Dermis microvascular lymphatic vessel endothelial cell (primary cell): ENCODE measurements around the gene LRRC37A2. TPM values are rescaled to one million over a fixed set of nuclear protein-coding genes. Genes with fewer than 3 reads are reported as not detected.
"Not testable (repeated sequence)": the region's sequence is repeated elsewhere in the genome, so short reads cannot be mapped to it uniquely, and the experiment has no call there.

Experiments used
- DNase-seq, 2 donors: peaks; one replicate each; pipeline versions ENCODE4 v3.0.0 to v3.0.0-alpha.2; 2010; ENCODE audit warnings: low read depth in 2 of 2
- total RNA-seq: library from RNA; depleted of rRNA; stranded (reverse); fragments of >200 nt; gene quantifications from 2 replicates; pipeline ENCODE4 v1.2.1, GENCODE V29; 2014

LRRC37A2 gene
- total RNA-seq, 1 donor from 2014 or later = 2.1 TPM

- not testable (repeated sequence) for DNase-seq
Measured at GRCh38 chr17:46591332-46591731, 79.1 kb downstream of the LRRC37A2 start.

GRCh38 chr17:46598344-46598931 is 86.2 kb downstream of the LRRC37A2 start:
- not testable (repeated sequence) for DNase-seq

- DNase-seq = not testable (repeated sequence)
Measured at GRCh38 chr17:46600767-46601166, 88.5 kb downstream of the LRRC37A2 start.

- not testable (repeated sequence) for DNase-seq
Measured at GRCh38 chr17:46603125-46603524, 90.9 kb downstream of the LRRC37A2 start.

Other genes with a start within 250 kb of the LRRC37A2 start
- 0.51 and 1.7 TPM in 2 replicates for gene LRRC37A, start 217.3 kb upstream of the LRRC37A2 start, total RNA-seq
- 1.3 and 3.8 TPM in 2 replicates for gene ARL17B, start 150.7 kb upstream of the LRRC37A2 start, total RNA-seq
- gene ARL17A, start 67.2 kb downstream of the LRRC37A2 start, total RNA-seq = 1.9 and 2.1 TPM in 2 replicates
- 35.3 and 41.3 TPM in 2 replicates for gene NSF, start 78.2 kb downstream of the LRRC37A2 start, total RNA-seq